HS-5 (cell line): ENCODE measurements around the gene CCL14.
"Not testable (repeated sequence)": the region's sequence is repeated elsewhere in the genome, so short reads cannot be mapped to it uniquely, and the experiment has no call there.

Source experiments
- DNase-seq: peaks from one replicate; pipeline ENCODE4 v3.0.0-alpha.2; 2012; ENCODE audit warnings: low read depth

The CCL14 gene

DNA sequence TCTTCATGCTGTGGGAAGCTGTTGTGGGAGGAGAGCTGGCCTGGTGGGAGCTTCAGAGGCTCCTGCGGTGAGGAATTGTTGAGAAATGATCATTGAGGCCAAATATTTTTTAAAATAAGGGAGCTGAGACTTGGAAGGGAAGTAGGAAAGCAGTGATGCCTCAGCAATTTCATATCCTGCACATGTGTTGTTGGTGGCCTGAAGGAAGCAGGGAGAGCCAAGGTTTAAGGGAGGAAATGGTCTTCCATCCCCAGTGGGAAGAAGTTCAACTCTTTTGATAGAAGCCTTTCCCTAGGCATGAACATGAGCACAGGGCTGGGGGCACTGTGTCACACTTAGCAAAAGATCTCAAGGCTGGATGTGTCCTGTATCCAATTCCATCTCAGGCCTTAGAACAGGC lies at the start of gene CCL14:
Gene CCL14 (minus strand): TSS at position 87 of the 400 bp plus-strand sequence. CDS start 80 bp downstream, at position 7.
- no peak for DNase-seq

DNA sequence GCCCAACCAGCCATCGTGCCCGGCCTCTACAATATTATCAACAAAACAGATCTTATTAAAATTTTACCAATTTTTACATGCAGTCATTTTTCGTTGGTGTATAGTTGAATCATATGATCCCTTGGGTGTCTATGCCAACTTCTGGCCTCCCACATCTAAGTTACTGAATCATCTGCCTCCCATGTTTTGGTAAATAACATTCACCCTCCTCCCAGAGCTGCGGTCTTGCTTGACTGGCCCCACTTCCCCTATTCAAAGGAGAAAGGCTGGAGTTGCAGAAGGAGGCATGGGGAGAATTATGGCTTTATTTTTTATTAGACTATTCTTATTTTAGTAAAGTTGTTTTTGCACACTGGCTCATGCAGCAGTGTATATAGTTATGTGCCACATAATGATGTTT lies 49.7 kb upstream of the CCL14 start:
- DNase-seq, result no peak

DNA sequence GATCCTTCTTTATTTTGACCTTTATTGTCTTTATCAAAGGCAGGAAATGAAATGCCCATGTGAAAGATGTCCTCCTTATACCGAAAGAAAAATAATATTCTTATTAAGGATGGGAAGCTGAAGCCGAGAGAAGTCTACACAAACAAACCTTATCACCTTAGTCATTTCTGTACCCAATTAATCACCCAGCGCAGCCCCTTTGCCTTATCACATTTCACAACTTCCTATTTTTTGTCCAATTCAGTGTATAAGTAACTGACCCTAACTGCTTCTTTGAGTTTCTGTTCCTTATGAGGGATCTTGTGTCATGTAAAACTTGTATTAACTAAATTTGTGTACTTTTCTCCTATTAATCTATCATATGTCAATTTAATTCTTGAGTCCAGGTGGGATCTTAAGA lies 47.6 kb upstream of the CCL14 start:
- DNase-seq, result no peak

DNA sequence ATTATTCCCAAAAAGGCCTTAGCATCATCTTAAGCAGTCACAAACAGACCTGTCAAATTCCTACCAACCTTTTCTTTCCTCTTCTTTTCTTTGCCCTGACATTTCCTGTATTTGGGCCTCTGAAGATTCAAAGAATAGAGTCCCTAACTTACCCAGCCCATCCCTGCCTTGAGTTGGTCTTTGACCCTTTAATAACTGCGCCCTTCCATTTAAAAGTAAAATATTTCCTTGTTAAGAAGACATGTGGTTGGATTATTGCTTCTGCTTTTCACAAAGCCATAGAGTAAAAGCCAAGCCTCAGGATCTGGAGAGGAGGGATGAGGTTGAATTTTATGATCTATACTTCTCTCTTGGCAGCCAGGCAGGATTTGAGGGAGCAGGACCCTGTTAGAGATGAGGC lies 44.4 kb upstream of the CCL14 start:
- DNase-seq, result no peak

GRCh38 chr17:36027761-36028160 lies 41.2 kb upstream of the CCL14 start:
- no peak for DNase-seq

GRCh38 chr17:36024106-36024869 lies 37.8 kb upstream of the CCL14 start:
- DNase-seq, result no peak

- no peak for DNase-seq
These were observed 32.9 kb upstream of the CCL14 start for GRCh38 chr17:36019423-36019822.

- DNase-seq, result no peak
These were observed 31.3 kb upstream of the CCL14 start, which contains the start of gene CCL23 for GRCh38 chr17:36017799-36018198. TSS of gene CCL23 (minus strand) at chr17:36017972. CDS start at chr17:36017897, 75 bp downstream.

GRCh38 chr17:36016555-36016954 lies 30.0 kb upstream of the CCL14 start:
- DNase-seq, result no peak

DNA sequence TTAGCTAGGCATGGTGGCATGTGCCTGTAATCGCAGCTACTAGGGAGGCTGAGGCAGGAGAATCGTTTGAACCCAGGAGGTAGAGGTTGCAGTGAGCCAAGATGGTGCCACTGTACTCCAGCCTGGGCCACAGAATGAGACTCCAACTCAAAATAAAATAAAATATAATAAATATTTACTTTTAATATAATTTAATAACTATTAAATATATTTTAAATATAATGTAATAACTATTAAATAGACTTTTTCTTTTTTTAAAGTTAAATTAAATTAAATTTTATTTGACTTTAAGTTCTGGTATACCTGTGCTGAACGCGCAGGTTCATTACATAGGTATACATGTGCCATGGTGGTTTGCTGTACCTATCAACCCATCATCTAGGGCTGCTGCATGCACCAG lies 29.4 kb upstream of the CCL14 start:
- not testable (repeated sequence) for DNase-seq

DNA sequence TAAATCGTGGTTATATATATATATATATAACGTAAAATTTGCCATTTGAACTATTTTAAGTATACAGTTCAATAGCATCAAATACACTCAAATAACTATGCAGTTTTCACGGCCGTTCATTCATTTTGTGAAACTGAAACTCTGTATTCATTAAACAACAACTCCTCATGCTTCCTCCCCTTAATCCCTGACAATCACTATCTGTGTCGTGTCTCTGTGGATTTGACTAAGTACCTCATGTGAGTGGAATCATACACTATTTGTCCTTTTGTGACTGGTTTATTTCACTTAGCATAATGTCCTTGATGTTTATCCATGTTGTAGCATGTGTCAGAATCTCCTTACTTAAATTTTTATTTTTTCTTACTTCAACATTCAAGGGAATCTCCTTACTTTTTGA lies 28.4 kb upstream of the CCL14 start:
- no peak for DNase-seq

DNA sequence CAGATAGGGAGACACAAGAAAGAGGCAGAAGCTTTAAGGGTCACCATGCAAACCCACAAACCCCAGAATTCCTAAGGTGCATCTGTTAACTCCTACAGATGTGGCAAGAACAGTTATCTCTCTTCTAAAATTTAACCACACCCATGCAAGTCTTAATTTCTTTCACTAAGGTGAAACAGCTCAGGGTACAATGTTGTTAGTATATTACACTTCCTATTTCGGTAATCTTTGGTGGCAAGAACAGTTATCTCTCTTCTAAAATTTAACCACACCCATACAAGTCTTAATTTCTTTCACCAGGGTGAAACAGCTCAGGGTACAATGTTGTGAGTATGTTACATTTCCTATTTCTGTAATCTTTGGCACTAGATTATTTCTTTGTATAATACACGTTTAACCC lies 24.7 kb upstream of the CCL14 start:
- DNase-seq, result no peak

DNA sequence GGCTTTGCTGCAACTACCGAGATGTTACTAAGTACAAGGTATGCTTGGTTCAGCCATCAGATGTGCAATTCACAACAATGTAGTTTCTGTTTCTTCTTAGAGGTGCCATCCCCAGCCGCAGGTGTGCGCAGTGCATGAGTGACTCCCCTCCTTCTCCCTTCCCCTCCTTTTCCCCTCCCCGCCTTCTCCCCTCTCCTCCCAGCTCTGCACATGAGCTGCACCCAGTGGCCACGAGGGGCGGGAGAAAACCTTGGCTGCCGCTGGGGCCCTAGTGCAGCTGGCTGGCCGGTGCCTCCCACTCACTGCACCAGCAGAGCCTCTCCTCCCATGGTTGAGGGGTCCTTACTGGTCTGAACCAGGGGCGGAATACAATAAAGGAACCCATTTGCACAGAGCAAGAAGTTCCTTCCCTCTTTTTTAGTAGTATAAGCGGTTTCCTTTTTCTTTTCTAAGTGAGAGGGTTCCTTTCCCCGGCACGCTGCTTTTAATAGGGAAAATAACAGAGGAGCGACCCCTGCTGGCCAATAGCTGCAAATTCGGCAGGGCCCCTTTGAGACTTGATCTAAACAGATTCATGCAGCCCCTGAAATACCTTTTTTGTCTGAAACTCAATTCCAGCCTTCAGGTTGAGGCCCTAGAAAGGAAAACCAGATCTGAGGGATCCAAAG lies 22.6 kb upstream of the CCL14 start:
- no peak for DNase-seq

GRCh38 chr17:36004594-36005108 lies 18.1 kb upstream of the CCL14 start:
- DNase-seq, result no peak

- DNase-seq, result no peak
These were observed 16.1 kb upstream of the CCL14 start for GRCh38 chr17:36002631-36003030.

- no peak for DNase-seq
These were observed 15.5 kb upstream of the CCL14 start for GRCh38 chr17:36001862-36002603.

GRCh38 chr17:36001110-36001771 lies 14.7 kb upstream of the CCL14 start, which contains the start of gene CCL15:
TSS of gene CCL15 (minus strand) at chr17:36001553. CDS start at chr17:36001492, 61 bp downstream.
- no peak for DNase-seq

DNA sequence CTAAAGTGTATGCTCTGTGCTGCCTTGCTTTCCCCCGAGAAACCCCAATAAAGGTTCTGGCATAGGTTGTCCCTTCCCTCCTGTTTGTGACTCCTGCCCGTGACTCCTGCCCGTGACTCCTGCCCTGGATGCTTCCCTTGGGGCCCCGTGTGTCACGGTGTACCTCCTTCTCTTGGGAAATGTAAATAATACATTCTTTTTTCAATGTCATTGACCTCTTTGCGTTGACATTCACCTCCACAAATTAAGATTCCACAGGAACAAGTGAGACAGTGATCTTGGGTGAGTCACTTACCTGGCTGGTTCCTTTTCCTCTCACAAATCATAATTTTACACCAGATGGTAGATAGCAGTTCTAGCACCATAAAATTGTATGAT lies 14.2 kb upstream of the CCL14 start:
- DNase-seq, result no peak

DNA sequence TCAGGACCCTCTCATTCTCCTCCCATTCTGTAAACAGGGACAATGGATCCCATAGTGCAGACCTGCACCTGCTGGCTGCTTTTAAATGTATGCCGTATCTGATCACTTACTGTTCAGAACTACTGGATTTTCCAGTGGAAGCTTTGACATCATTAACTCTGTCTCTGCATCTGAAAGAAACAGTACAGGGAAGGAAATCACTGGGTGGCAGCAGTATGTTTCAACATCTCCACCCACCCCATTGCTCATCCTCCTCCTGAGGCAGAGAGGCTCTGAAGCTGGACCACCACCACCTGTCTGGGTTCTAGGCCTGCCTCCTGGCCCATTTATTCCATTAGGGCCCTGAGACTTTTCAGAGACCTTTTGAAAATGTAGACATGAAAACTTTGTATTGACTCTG lies 12.2 kb upstream of the CCL14 start:
- no peak for DNase-seq

DNA sequence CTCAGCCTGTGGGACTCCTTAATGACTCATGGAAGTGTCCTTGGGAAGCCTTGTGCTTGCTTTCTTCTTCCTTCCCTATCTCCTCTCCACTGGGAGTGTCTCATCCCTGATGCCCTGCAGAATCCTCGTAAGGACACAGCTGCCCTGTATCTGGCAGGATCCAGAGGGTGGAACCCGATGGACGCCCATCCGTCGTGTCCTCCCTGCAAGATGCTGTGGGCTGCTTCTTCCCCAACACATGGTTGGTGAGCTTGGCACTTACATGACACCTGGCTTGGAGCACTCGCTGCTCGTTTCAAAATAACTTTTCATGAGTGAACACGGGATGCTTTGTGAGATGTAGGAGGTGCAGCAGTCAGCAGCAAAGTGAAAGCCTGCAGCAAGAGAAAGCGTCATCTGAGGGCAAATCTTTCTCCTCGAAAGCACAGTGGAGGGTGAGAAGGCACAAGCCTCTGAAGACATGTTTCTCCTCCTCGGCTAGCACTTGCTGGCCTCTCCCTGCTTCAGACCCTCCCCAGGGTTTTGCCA lies 11.6 kb upstream of the CCL14 start:
- no peak for DNase-seq

DNA sequence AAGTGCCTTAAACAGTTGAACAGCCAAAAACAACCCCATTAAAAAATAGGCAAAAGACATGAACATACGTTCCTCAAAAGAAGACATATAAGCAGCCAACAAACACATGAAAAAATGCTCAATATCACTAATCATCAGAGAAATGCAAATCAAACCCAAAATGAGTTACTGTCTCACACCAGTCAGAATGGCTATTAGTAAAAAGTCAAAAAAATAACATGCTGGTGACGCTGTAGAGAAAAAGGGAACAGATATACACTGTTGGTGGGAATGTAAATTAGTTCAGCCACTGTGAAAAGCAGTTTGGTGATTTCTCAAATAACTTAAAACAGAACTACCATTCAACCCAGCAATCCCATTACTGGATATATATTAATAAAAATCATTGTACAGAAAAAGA lies 8.8 kb upstream of the CCL14 start:
- not testable (repeated sequence) for DNase-seq

- no peak for DNase-seq
These were observed 4.5 kb upstream of the CCL14 start for GRCh38 chr17:35991075-35991474.
